Left renal pelvis (tissue), 4 donors: ENCODE measurements around the gene KLF6. TPM values are rescaled to one million over a fixed set of nuclear protein-coding genes. Genes with fewer than 3 reads are reported as not detected.

Source experiments
- DNase-seq, 4 donors: peaks; one replicate each; pipeline ENCODE4 v3.0.0-alpha.2; 2013; ENCODE audit warnings: low read depth in 4 of 4, low spot score in 3 of 4
- polyA plus RNA-seq, 4 donors: library from polyadenylated mRNA; unstranded; fragments of 120-200 nt; gene quantifications; one replicate each; pipeline ENCODE4 v1.2.1, GENCODE V29; 2013; ENCODE audit not compliant: insufficient read length in 4 of 4

Gene KLF6
- 100 to 1,000 TPM in 1 of 4 donors, 10 to 100 TPM in 3; 43.5 to 177 (median 51.0) TPM for polyA plus RNA-seq

GRCh38 chr10:3784510-3785250, at the start of gene KLF6:
Gene KLF6 (minus strand): TSS chr10:3785209. CDS start chr10:3785014, 195 bp downstream.
- peak in 1 of 4 donors; percentile 48 for DNase-seq

- DNase-seq: no peak
Measured at GRCh38 chr10:3834404-3834803, 49.4 kb upstream of the KLF6 start.

- no peak for DNase-seq
Measured at GRCh38 chr10:3833046-3833445, 48.0 kb upstream of the KLF6 start.

DNA sequence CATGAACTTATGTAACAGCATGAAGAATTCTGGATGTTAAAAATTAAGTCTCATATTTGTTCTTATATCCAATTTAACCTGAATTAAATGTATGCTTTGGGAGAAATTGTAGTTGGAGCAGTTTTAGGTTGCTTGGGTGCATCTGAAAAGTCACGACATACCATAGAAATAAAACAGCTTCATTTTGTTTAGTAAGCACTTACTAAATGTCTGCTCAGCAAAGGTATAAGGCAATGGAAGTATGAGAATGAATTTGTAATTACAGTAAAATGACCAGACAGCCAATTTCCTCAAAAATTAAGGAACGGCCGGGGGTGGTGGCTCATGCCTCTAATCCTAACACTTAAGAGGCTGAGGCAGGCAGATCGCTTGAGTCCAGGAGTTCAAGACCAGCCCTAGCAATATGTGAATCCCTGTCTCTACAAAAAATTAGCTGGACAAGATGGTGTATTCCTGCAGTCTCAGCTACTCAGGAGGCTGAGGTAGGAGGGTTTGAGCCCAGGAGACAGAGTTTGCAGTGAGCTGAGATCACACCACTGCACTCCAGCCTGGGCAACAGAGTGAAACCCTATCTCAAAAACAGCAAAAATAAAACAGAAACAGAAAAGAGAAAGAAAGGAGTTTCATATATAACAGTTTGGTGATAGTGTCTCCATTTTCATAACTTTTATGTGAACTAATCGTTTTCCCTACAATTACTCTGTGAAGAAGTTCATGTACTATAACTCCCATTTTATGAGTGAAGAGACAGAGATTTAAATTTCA, 47.2 kb upstream of the KLF6 start:
- DNase-seq: no peak

GRCh38 chr10:3831608-3832007, 46.6 kb upstream of the KLF6 start:
- DNase-seq: no peak

DNA sequence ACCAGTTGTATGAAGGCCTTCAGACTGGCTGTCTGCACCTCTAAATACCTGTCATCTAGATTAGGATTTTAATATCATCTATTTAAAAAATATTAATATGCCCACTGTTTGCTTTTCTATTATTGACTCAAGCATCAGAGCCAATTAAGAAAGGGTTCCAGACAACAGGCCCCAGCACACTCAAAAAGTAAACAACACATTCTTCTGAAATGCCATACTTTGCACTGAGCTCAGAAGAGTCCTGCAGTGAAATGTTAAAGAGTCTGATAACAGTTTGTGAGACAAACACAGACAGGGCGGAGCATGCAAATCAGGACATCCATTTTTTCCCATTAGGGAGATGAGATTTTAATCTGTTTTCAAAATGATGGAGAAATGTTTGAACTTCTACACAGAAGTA, 45.9 kb upstream of the KLF6 start:
- no peak for DNase-seq

DNA sequence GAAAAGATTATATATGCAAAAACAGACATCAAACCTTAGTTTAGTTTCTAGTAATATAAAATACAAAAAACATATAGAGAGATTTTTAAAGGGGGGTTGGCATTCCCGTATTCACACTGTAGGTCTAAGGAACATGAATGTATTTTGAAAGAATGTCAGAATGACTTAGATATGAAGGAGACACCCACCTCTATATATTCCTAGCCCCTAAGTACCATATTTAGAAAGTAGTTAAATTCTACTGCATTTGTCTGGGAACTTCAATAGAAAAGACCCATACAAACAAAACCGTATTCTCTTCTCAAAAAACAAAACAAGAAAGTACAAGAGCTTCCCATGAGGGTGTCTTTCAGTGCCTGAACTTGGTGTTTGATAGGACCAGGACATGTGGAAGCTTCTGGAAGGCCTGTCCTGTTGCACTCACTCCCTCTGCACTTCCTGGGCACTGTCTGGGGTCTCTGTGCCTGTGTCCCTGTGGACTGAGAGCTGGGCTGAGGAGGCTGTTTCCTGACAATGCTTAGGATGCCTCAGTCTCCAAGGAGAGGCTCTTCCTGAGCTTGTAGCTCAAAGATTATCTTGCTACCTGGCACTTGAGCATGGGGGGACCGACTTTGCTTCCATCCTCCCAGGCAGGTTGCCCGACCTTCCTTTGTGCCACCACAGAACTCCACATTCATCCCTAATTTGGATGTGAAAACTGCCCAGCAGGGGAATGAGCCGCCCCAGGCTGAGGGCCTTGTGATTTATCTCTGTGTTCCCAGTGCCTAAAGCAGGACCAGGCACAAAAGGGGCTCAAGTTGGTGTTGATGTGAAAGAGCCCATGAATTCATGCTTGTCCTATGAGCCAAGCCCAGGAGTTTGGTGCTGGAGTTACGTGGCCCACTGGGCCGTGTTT, 44.4 kb upstream of the KLF6 start:
- DNase-seq: no peak

GRCh38 chr10:3828404-3829155, 43.6 kb upstream of the KLF6 start:
- DNase-seq: no peak

GRCh38 chr10:3827768-3828403, 42.9 kb upstream of the KLF6 start:
- no peak for DNase-seq

GRCh38 chr10:3827266-3827665, 42.3 kb upstream of the KLF6 start:
- no peak for DNase-seq

- DNase-seq: no peak
Measured at GRCh38 chr10:3825862-3826351, 40.9 kb upstream of the KLF6 start.

DNA sequence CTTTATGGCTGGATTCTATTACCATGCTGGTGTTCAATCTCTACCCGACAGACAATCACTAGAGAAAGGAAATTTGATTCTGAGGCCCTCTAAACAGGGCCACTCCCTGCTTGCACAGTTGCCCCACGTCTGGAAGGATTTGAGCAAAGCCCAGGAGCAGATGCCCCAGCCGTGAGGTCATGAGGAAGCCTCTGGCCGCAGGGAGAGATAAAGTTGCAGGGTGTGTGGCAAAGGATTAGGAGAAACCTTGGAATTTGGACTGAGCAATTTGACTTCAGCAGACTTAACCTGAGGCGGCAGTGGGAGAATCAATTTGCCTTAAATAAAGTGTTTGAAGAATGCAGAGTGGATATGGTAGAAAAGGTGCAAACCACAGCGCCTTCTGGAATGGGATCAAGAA, 40.2 kb upstream of the KLF6 start:
- no peak for DNase-seq

GRCh38 chr10:3822541-3823330, 37.7 kb upstream of the KLF6 start:
- DNase-seq: no peak

- no peak for DNase-seq
Measured at GRCh38 chr10:3820255-3820654, 35.2 kb upstream of the KLF6 start.

DNA sequence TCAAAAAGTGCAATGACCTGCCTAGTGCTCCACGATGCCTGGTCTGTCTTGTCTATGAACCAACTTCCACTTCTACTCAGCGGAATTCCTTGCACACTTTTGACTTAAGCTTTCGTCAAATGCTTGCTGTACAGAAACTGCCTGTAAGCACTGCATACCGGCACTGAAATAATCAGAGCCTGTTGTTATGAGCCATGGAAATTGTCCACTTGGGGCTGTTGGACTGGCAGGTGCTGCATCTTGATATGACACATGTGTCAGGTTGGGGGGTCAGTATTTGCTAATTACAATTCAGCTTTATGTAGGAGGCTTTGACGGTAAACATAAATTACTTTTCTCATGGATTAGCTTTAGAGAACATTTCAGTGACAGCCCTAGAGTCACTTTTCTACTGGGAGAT, 32.0 kb upstream of the KLF6 start:
- DNase-seq: no peak

DNA sequence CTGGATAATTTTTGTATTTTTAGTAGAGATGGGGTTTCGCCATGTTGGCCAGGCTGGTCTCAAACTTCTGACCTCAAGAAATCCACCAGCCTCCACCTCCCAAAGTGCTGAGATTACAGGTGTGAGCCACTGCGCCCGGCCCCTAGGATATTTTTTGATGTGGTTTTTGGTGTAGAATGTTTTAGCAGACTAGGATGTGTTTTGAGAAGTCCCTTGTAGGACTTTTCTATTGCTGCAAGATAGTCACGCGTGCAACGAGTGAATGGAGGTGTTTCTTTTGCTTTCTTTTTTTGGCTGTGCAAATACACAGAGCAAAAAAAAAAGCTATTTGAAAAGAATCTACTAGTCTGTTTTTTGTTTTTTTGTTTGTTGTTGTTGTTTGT, 29.8 kb upstream of the KLF6 start:
- no peak for DNase-seq

DNA sequence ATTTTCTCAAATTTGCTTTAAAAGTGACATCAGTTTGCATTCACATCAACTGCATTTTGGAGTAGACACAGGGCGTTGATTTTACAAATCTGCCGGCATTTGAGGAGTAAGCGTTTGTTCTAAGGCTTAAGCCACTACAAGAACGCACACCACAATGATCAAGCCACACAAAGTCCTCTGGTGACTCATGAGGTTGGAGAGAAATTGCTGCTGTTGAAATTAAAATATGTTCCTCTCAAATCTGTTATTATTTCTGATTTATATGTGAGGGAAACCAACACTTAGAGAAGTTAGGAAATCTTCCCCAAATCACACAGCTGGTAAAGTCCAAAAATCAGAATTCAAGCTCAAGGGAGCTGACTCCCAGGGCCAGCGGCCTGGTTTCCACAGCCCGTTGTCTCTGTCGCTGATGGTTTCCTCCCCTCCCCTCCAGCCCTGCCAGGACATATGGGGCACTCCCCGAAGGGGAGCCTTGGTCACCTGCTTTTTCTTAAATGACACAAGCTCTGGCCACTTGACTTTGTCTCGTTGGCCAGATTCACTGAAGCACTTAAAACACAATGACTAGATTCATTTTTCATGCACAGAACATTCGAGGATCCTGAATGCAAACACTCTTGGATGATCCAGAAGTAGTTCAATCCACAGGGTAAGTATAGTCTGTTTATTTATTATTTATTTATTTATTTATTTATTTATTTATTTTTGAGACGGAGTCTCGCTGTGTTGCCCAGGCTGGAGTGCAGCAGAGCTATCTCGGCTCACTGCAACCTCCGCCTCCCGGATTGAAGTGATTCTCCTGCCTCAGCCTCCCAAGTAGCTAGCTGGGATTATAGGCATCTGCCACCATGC, 29.2 kb upstream of the KLF6 start:
- DNase-seq: no peak

DNA sequence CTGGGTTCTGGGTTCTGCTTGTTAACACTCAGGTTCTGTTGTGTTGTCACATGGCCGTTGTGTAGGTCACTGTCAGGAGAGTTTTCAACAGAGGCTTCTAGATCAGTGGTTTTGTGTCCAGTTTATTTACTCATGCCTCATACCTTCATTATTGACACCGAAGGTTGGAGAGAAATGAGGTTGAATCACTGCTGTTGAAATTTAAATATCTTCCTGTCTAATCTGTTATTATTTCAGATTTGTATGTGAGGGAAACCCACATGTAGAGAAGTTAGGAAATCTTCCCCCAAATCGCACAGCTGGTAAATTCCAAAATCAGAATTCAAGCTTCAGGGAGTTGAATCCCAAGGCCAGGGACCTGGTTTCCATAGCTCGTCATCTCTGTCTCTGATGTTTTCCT, 28.3 kb upstream of the KLF6 start:
- DNase-seq: no peak
